GM20431 (cell line): ENCODE results near the gene INTS12.

ENCODE experiments used
- in situ Hi-C: fragments of 300-500 bp; cut with MseI, MboI; formaldehyde crosslinking; loops from one replicate; pipeline ENCODE4 v1.15.0; 2020; ENCODE audit warnings: low sequenced_read_pairs; ENCODE audit not compliant: unreplicated experiment

INTS12 gene

DNA sequence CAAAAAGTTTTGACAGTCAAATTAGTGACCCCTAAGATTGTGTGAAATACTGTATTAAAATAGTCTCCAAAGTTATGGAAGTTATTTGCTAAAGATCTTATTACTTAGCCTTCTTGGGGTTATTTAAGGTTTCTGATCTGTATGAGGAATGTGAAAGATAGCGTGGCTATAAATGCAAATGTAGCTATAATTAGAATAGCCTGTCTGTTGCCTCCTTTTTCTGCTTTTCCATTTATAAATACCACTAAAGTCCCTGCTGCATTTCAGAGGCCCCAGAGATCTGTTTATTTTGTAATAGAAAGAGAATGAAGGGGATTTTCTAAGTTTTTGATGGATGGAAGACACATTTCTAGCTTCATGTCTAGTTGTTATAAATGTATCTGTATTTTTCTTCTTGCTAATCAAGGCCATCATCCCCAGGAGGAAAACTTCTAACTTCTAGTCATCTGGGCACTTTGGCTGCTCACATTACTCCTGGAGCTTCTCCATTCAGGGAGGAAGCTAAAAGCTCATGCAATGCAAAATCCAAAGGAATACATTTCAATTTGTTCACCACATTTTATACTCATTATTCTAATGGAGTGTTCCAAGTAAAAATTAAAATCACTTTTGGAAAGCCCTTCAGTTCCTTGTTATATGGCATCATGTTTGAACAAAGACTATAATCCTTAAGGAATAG lies 73.9 kb downstream of the INTS12 start:
- in situ Hi-C loops: no loop called here

DNA sequence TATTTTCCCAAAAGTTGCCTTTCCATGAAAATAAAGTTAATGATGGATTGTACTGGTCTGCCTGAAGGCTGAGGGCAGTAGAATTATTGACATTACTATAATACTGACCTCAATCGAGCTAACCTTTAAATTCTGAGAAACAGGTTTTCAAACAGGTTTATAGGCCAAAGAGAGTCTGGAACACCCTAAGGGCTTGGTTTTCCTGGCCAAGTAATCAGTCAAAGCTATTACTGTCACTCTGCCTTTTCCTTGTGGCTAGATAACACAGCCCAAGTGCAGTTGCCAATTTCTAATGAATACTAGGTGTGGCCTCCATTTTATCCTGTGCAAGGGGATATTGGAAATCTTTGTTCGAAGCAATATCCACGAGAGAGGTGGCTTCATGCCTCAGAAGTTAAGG lies 75.2 kb downstream of the INTS12 start:
- in situ Hi-C loops: no loop called here
